ENCODE results near the gene TFAP2C.

- TF ChIP-seq CTCF (IDR thresholded peaks at IDR 0.05; ENCODE audit: low read length) (no peak), EZH2 (IDR thresholded peaks at IDR 0.05; ENCODE audit: borderline replicate concordance, low read length) (no peak)
Measured at GRCh38 chr20:56630086-56630493, 984 bp downstream of the TFAP2C start.

All from OCI-LY1 (cell line).